HCT116 (cell line): ENCODE measurements around the gene MLLT6.

Experiments
- CEBPB ChIP-seq: IDR thresholded peaks from 2 replicates; pipeline ENCODE4 v1.6.1; 2012; ENCODE audit warnings: low read depth
- ELF1 ChIP-seq: IDR thresholded peaks from 2 replicates; pipeline ENCODE4 v1.6.1; 2012; ENCODE audit warnings: low read depth, borderline replicate concordance
- POLR2A ChIP-seq: IDR thresholded peaks from 2 replicates; pipeline ENCODE4 v1.7.0; 2011; ENCODE audit warnings: borderline replicate concordance; ENCODE audit not compliant: insufficient read depth, insufficient read length; ENCODE audit errors: extremely low read depth
- POLR2AphosphoS5 ChIP-seq: IDR thresholded peaks from 2 replicates; pipeline ENCODE4 v1.6.1; 2011; ENCODE audit warnings: mild to moderate bottlenecking, low read depth, low read length, moderate library complexity
- RAD21 ChIP-seq: IDR thresholded peaks from 2 replicates; pipeline ENCODE4 v1.6.1; 2012; ENCODE audit warnings: low read depth, mild to moderate bottlenecking
- YY1 ChIP-seq: IDR thresholded peaks from 2 replicates; pipeline ENCODE4 v1.6.1; 2011; ENCODE audit warnings: low read length, low read depth, moderate library complexity, mild to moderate bottlenecking; ENCODE audit not compliant: insufficient replicate concordance; ENCODE audit errors: extremely low read depth
- TF ChIP-seq, protein P1 (sequence below), 3 experiments: fragments of 200-600 bp in 1 of 3; sonication (generic) in 1 of 3; IDR thresholded peaks in 2 of 3; conservative IDR thresholded peaks in 1 of 3; 2 replicates each; pipeline ENCODE4 v1.5.1; 2012 to 2017; ENCODE audit warnings: low read depth in 2 of 3, low read length in 2 of 3, antibody characterized with exemption in 1 of 3, borderline replicate concordance in 1 of 3, control low read depth in 1 of 3, mild to moderate bottlenecking in 1 of 3, mixed read lengths in 1 of 3, mixed run types in 1 of 3, moderate library complexity in 1 of 3; ENCODE audit not compliant: insufficient read depth in 1 of 3
- TF ChIP-seq, protein P2 (sequence below): IDR thresholded peaks from 2 replicates; pipeline ENCODE4 v1.6.1; 2012; ENCODE audit warnings: low read depth
- TF ChIP-seq, protein P3 (sequence below): IDR thresholded peaks from 2 replicates; pipeline ENCODE4 v1.6.1; 2012

- no peak for TF ChIP-seq RAD21
- TF ChIP-seq, protein P1, sequence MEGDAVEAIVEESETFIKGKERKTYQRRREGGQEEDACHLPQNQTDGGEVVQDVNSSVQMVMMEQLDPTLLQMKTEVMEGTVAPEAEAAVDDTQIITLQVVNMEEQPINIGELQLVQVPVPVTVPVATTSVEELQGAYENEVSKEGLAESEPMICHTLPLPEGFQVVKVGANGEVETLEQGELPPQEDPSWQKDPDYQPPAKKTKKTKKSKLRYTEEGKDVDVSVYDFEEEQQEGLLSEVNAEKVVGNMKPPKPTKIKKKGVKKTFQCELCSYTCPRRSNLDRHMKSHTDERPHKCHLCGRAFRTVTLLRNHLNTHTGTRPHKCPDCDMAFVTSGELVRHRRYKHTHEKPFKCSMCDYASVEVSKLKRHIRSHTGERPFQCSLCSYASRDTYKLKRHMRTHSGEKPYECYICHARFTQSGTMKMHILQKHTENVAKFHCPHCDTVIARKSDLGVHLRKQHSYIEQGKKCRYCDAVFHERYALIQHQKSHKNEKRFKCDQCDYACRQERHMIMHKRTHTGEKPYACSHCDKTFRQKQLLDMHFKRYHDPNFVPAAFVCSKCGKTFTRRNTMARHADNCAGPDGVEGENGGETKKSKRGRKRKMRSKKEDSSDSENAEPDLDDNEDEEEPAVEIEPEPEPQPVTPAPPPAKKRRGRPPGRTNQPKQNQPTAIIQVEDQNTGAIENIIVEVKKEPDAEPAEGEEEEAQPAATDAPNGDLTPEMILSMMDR (IDR thresholded peaks at IDR 0.05 in 2 of 3, conservative IDR thresholded peaks at IDR 0.05 in 1 of 3; ENCODE audit: borderline replicate concordance in 1 of 3, insufficient read depth in 1 of 3, low read depth in 2 of 3, low read length in 2 of 3): no peak
- TF ChIP-seq, protein P2, sequence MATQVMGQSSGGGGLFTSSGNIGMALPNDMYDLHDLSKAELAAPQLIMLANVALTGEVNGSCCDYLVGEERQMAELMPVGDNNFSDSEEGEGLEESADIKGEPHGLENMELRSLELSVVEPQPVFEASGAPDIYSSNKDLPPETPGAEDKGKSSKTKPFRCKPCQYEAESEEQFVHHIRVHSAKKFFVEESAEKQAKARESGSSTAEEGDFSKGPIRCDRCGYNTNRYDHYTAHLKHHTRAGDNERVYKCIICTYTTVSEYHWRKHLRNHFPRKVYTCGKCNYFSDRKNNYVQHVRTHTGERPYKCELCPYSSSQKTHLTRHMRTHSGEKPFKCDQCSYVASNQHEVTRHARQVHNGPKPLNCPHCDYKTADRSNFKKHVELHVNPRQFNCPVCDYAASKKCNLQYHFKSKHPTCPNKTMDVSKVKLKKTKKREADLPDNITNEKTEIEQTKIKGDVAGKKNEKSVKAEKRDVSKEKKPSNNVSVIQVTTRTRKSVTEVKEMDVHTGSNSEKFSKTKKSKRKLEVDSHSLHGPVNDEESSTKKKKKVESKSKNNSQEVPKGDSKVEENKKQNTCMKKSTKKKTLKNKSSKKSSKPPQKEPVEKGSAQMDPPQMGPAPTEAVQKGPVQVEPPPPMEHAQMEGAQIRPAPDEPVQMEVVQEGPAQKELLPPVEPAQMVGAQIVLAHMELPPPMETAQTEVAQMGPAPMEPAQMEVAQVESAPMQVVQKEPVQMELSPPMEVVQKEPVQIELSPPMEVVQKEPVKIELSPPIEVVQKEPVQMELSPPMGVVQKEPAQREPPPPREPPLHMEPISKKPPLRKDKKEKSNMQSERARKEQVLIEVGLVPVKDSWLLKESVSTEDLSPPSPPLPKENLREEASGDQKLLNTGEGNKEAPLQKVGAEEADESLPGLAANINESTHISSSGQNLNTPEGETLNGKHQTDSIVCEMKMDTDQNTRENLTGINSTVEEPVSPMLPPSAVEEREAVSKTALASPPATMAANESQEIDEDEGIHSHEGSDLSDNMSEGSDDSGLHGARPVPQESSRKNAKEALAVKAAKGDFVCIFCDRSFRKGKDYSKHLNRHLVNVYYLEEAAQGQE: no peak
- TF ChIP-seq YY1: no peak
- TF ChIP-seq POLR2AphosphoS5: no peak
- TF ChIP-seq CEBPB: no peak
- no peak for TF ChIP-seq POLR2A
- TF ChIP-seq, protein P3, sequence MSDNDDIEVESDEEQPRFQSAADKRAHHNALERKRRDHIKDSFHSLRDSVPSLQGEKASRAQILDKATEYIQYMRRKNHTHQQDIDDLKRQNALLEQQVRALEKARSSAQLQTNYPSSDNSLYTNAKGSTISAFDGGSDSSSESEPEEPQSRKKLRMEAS: no peak
- TF ChIP-seq ELF1: no peak
These were observed 17.8 kb upstream of the MLLT6 start for GRCh38 chr17:38687286-38687685.
